Measurements from ENCODE around the gene NIPBL.

The NIPBL gene

GRCh38 chr5:36934740-36935356, 58.3 kb downstream of the NIPBL start:
- Histone ChIP-seq H2AFZ (no peak overlapping the region), H3K36me3 (ENCODE audit: control insufficient read depth, insufficient read depth, low read length) (no peaks in the 10 kb centered on the region), H3K4me1 (no peaks in the 10 kb centered on the region), H3K4me3 (ENCODE audit: low read depth, low read length) (no peak overlapping the region), H3K9ac (no peak overlapping the region), H3K27me3 (ENCODE audit: control insufficient read depth, insufficient read depth, low read length) (no peaks in the 10 kb centered on the region), H3K9me3 (ENCODE audit: control insufficient read depth, low read length) (no peaks in the 10 kb centered on the region), H3K4me2 (ENCODE audit: low read length) (no peak overlapping the region), H3K27ac (no peak overlapping the region), H3K79me2 (peaks cover 40% of the 10 kb centered on the region)
- no peak for TF ChIP-seq CTCF (IDR thresholded peaks at IDR 0.05)

GRCh38 chr5:36935805-36936204, 59.2 kb downstream of the NIPBL start:
- Histone ChIP-seq H2AFZ (no peak overlapping the region), H3K4me1 (no peaks in the 10 kb centered on the region), H3K4me3 (ENCODE audit: low read depth, low read length) (no peak overlapping the region), H3K4me2 (ENCODE audit: low read length) (no peak overlapping the region), H3K27me3 (ENCODE audit: control insufficient read depth, insufficient read depth, low read length) (no peaks in the 10 kb centered on the region), H3K79me2 (peaks cover 44% of the 10 kb centered on the region), H3K27ac (no peak overlapping the region), H3K9me3 (ENCODE audit: control insufficient read depth, low read length) (no peaks in the 10 kb centered on the region), H3K36me3 (ENCODE audit: control insufficient read depth, insufficient read depth, low read length) (no peaks in the 10 kb centered on the region), H3K9ac (no peak overlapping the region)
- no peak for TF ChIP-seq CTCF (IDR thresholded peaks at IDR 0.05)

- H2AFZ ChIP-seq: no peak overlapping the region
- H3K9ac ChIP-seq: no peak overlapping the region
- no peak overlapping the region for H3K27ac ChIP-seq
- peaks cover 44% of the 10 kb centered on the region for H3K79me2 ChIP-seq
- H3K4me3 ChIP-seq (ENCODE audit: low read depth, low read length): no peak overlapping the region
- H3K36me3 ChIP-seq (ENCODE audit: control insufficient read depth, insufficient read depth, low read length): no peaks in the 10 kb centered on the region
- H3K27me3 ChIP-seq (ENCODE audit: control insufficient read depth, insufficient read depth, low read length): no peaks in the 10 kb centered on the region
- no peak overlapping the region for H3K4me2 ChIP-seq (ENCODE audit: low read length)
- H3K4me1 ChIP-seq: no peaks in the 10 kb centered on the region
- no peak for TF ChIP-seq CTCF (IDR thresholded peaks at IDR 0.05)
- H3K9me3 ChIP-seq (ENCODE audit: control insufficient read depth, low read length): no peaks in the 10 kb centered on the region
These were observed 59.7 kb downstream of the NIPBL start for GRCh38 chr5:36936309-36936708.

GRCh38 chr5:36938129-36938528, 61.6 kb downstream of the NIPBL start:
- H3K27ac ChIP-seq: no peak overlapping the region
- no peaks in the 10 kb centered on the region for H3K9me3 ChIP-seq (ENCODE audit: control insufficient read depth, low read length)
- H3K27me3 ChIP-seq (ENCODE audit: control insufficient read depth, insufficient read depth, low read length): no peaks in the 10 kb centered on the region
- H3K4me2 ChIP-seq (ENCODE audit: low read length): no peak overlapping the region
- H3K4me1 ChIP-seq: no peaks in the 10 kb centered on the region
- no peak for TF ChIP-seq CTCF (IDR thresholded peaks at IDR 0.05)
- peaks cover 42% of the 10 kb centered on the region for H3K79me2 ChIP-seq
- no peaks in the 10 kb centered on the region for H3K36me3 ChIP-seq (ENCODE audit: control insufficient read depth, insufficient read depth, low read length)
- H3K4me3 ChIP-seq (ENCODE audit: low read depth, low read length): no peak overlapping the region
- no peak overlapping the region for H2AFZ ChIP-seq
- H3K9ac ChIP-seq: no peak overlapping the region

Data from parathyroid adenoma (tissue), 2 donors.